CD14-positive monocyte (primary cell): ENCODE data around the gene SMARCC1. TPM values are rescaled to one million over a fixed set of nuclear protein-coding genes. Genes with fewer than 3 reads are reported as not detected.

Source experiments
- DNase-seq, 3 donors: peaks; one replicate each; pipeline ENCODE4 v3.0.0-alpha.2; 2011 to 2022
- H2AFZ ChIP-seq: 2 replicates; pipeline ENCODE4 v1.6.0; 2012; ENCODE audit warnings: mild to moderate bottlenecking, low read depth, low read length, inconsistent platforms; ENCODE audit not compliant: insufficient read depth, poor library complexity, severe bottlenecking
- H3K27ac ChIP-seq, 2 donors: 1 replicate in 1 of 2; 2 replicates in 1 of 2; pipeline ENCODE4 v1.5.1; 2012 to 2013; ENCODE audit warnings: low read length in 2 of 2, control low read depth in 1 of 2, inconsistent platforms in 1 of 2, low read depth in 1 of 2, mild to moderate bottlenecking in 1 of 2
- H3K27me3 ChIP-seq, 2 donors: one replicate each; pipeline versions ENCODE4 v1.6.0 to v1.6.1; 2011 to 2013; ENCODE audit warnings: low read length in 2 of 2; ENCODE audit not compliant: control insufficient read depth in 2 of 2, insufficient read depth in 2 of 2
- H3K36me3 ChIP-seq, 2 donors: replicated peaks in 1 of 2; 1 replicate in 1 of 2; 2 replicates in 1 of 2; pipeline versions ENCODE4 v1.5.1 to v1.6.1; 2012 to 2013; ENCODE audit warnings: low read length in 2 of 2, control low read depth in 1 of 2, inconsistent platforms in 1 of 2, mild to moderate bottlenecking in 1 of 2; ENCODE audit not compliant: insufficient read depth in 2 of 2, control insufficient read depth in 1 of 2
- H3K4me1 ChIP-seq, 2 donors: 1 replicate in 1 of 2; 2 replicates in 1 of 2; pipeline versions ENCODE4 v1.5.1 to v1.6.1; 2012 to 2013; ENCODE audit warnings: low read length in 2 of 2, control low read depth in 1 of 2, inconsistent platforms in 1 of 2, mild to moderate bottlenecking in 1 of 2, moderate library complexity in 1 of 2; ENCODE audit not compliant: insufficient read depth in 2 of 2, control insufficient read depth in 1 of 2
- H3K4me2 ChIP-seq: replicated peaks from 2 replicates; pipeline ENCODE3; 2012; ENCODE audit warnings: low read length, moderate library complexity, mild to moderate bottlenecking; ENCODE audit not compliant: poor library complexity, severe bottlenecking; ENCODE audit errors: extremely low read depth
- H3K4me3 ChIP-seq, 3 experiments: fragments of 200-600 bp in 1 of 3; sonication (generic) in 1 of 3; replicated peaks in 1 of 3; 1 replicate in 2 of 3; 2 replicates in 1 of 3; pipeline ENCODE4 v1.5.1; 2011 to 2013; ENCODE audit warnings: low read length in 3 of 3, mild to moderate bottlenecking in 3 of 3, control low read depth in 2 of 3, low read depth in 2 of 3, inconsistent platforms in 1 of 3, moderate library complexity in 1 of 3
- H3K79me2 ChIP-seq: 2 replicates; pipeline ENCODE4 v1.6.0; 2012; ENCODE audit warnings: mild to moderate bottlenecking, control low read depth, inconsistent platforms, low read length, moderate library complexity; ENCODE audit not compliant: insufficient read depth
- H3K9ac ChIP-seq: 2 replicates; pipeline ENCODE4 v1.6.0; 2017; ENCODE audit warnings: low read length, mild to moderate bottlenecking; ENCODE audit not compliant: insufficient read depth, poor library complexity, severe bottlenecking
- H3K9me3 ChIP-seq, 2 donors: replicated peaks in 1 of 2; 1 replicate in 1 of 2; 2 replicates in 1 of 2; pipeline versions ENCODE4 v1.5.1 to v1.6.1; 2012 to 2013; ENCODE audit warnings: low read length in 2 of 2, control low read depth in 1 of 2; ENCODE audit not compliant: control insufficient read depth in 1 of 2, insufficient read depth in 1 of 2
- H4K20me1 ChIP-seq: 2 replicates; pipeline ENCODE4 v1.6.0; 2012; ENCODE audit warnings: mild to moderate bottlenecking, low read length, control low read depth, moderate library complexity; ENCODE audit not compliant: insufficient read depth
- H3K27ac Mint-ChIP-seq, 7 donors: one replicate each; pipeline ENCODE4 v1.8.0; 2020; ENCODE audit warnings: mild to moderate bottlenecking in 7 of 7, mixed read lengths in 7 of 7, moderate library complexity in 6 of 7, inconsistent platforms in 2 of 7
- H3K27me3 Mint-ChIP-seq, 3 donors: one replicate each; pipeline ENCODE4 v1.8.0; 2021 to 2022; ENCODE audit warnings: low read depth in 3 of 3, mild to moderate bottlenecking in 3 of 3, mixed read lengths in 3 of 3, moderate library complexity in 3 of 3, inconsistent platforms in 1 of 3
- H3K36me3 Mint-ChIP-seq, 2 donors: one replicate each; pipeline ENCODE4 v1.8.0; 2020; ENCODE audit warnings: mixed read lengths in 2 of 2, inconsistent platforms in 1 of 2, mild to moderate bottlenecking in 1 of 2
- H3K4me1 Mint-ChIP-seq: one replicate; pipeline ENCODE4 v1.8.0; 2020; ENCODE audit warnings: mild to moderate bottlenecking, mixed read lengths
- H3K4me3 Mint-ChIP-seq, 2 donors: one replicate each; pipeline ENCODE4 v1.8.0; 2020; ENCODE audit warnings: mild to moderate bottlenecking in 2 of 2, mixed read lengths in 2 of 2, moderate library complexity in 1 of 2
- H3K9me3 Mint-ChIP-seq, 7 donors: one replicate each; pipeline ENCODE4 v1.8.0; 2020 to 2022; ENCODE audit warnings: mixed read lengths in 7 of 7, mild to moderate bottlenecking in 6 of 7, moderate library complexity in 6 of 7, inconsistent platforms in 2 of 7
- WGBS: methylation state at CpG from one replicate; pipeline ENCODE4 v1.1.5; 2013; ENCODE audit warnings: missing lambda C conversion rate; ENCODE audit not compliant: insufficient coverage; 5-methylcytosine and 5-hydroxymethylcytosine counted together
- intact Hi-C, 2 donors: fragments of 100-400 bp; cut with micrococcal nuclease; formaldehyde crosslinking; loops; one replicate each; pipeline versions ENCODE4 v1.15.0 to v1.15.1; 2023
- polyA plus RNA-seq, 3 donors: library from polyadenylated mRNA; depleted of rRNA in 1 of 3; unstranded in 2 of 3; stranded (reverse) in 1 of 3; fragments of 300-500 nt in 2 of 3; fragments of >200 nt in 1 of 3; fragmentation: Illumina TruSeq in 2 of 3; gene quantifications; 1 replicate in 2 of 3; 2 replicates in 1 of 3; pipeline ENCODE4 v1.2.3, GENCODE V29; 2012 to 2021
- TF ChIP-seq, protein P1 (sequence below): fragments of 200-600 bp; IDR thresholded peaks from one replicate; pipeline ENCODE4 v1.8.0; 2022; ENCODE audit warnings: antibody characterized with exemption, mild to moderate bottlenecking

The SMARCC1 gene
- polyA plus RNA-seq, 3 donors = 8.8 to 33.5 (median 20.5) TPM

DNA sequence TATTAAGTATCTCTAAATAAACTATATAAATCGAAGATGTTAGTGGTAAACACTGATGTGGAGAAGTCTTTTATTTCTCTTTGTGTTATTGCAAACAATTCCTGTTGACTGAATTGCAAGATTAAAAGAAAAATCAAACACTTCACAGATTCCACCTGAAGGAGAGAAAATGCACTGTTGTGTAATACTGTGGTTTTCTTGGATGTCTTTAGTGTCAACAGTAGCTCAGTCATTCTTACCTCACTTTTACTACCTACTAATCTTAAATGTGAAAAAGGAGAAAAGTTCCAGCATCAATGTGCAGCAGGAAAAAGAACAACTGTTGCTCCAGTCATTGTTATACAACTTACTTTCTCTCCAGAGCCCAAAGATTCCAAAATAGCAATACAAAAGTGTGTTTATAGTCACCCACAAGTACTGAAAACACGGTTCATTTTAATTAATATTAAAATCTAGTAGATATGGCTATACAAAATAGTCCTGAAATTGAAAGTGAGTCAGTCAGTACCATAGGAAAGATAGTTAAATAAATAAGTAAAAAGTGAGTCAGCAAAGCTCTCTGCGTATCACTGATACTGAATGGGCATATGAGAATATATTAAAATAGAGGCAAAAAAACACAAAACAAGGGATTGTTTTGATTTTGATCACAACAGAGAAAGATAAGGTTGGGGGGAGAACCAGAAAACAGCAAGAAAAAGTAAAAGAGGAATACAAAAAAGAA, 112.5 kb downstream of the SMARCC1 start:
- no peak overlapping the region for H3K27ac ChIP-seq
- H3K4me2 ChIP-seq = no peak overlapping the region
- no peak overlapping the region for H3K9ac ChIP-seq
- Mint-ChIP-seq H3K27me3 (peaks cover 0 to 1% (median 0%) of the 10 kb centered on the region in 3 donors), H3K36me3 (peaks cover 54 to 74% of the 10 kb centered on the region in 2 donors), H3K27ac (no peak overlapping the region), H3K9me3 (no peaks in the 10 kb centered on the region), H3K4me3 (no peak overlapping the region), H3K4me1 (peaks cover 5% of the 10 kb centered on the region)
- H3K27me3 ChIP-seq = no peaks in the 10 kb centered on the region
- H2AFZ ChIP-seq = no peak overlapping the region
- peaks cover 0 to 5% of the 10 kb centered on the region in 2 donors for H3K4me1 ChIP-seq
- WGBS = no CpG with 5 or more reads among the region's 3 CpGs
- DNase-seq = no peak
- no peak overlapping the region for H3K4me3 ChIP-seq
- H4K20me1 ChIP-seq = no peaks in the 10 kb centered on the region
- intact Hi-C loops = no loop called here
- H3K79me2 ChIP-seq = no peaks in the 10 kb centered on the region
- peaks cover 54 to 70% of the 10 kb centered on the region in 2 donors for H3K36me3 ChIP-seq
- TF ChIP-seq, protein P1, sequence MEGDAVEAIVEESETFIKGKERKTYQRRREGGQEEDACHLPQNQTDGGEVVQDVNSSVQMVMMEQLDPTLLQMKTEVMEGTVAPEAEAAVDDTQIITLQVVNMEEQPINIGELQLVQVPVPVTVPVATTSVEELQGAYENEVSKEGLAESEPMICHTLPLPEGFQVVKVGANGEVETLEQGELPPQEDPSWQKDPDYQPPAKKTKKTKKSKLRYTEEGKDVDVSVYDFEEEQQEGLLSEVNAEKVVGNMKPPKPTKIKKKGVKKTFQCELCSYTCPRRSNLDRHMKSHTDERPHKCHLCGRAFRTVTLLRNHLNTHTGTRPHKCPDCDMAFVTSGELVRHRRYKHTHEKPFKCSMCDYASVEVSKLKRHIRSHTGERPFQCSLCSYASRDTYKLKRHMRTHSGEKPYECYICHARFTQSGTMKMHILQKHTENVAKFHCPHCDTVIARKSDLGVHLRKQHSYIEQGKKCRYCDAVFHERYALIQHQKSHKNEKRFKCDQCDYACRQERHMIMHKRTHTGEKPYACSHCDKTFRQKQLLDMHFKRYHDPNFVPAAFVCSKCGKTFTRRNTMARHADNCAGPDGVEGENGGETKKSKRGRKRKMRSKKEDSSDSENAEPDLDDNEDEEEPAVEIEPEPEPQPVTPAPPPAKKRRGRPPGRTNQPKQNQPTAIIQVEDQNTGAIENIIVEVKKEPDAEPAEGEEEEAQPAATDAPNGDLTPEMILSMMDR = no peak
- no peaks in the 10 kb centered on the region for H3K9me3 ChIP-seq

DNA sequence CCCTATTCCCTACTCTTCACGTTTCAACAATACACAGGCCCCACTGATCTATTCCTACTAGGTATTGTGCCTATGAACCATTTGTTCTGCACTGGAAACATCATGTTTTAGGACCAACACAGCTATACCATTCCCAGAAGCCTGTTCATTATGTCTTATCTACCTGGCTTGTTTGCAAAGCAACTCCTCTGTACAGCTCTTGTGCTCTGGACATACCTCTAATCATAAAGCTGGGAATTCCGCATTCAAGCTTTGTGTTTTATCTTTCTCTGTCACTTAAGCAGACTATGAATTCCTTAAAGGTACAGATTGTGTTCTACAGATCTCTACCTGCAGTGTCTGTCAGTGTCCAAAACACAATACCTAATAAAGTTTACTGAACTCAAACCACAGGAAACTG, 115.6 kb downstream of the SMARCC1 start:
- TF ChIP-seq, protein P1 = no peak
- peaks cover 48 to 55% of the 10 kb centered on the region in 2 donors for H3K36me3 ChIP-seq
- H3K27me3 Mint-ChIP-seq = peaks cover 0 to 1% (median 0%) of the 10 kb centered on the region in 3 donors
- 100% methylated on average over 1 of the region's 2 CpGs for WGBS
- peaks cover 0 to 6% (median 0%) of the 10 kb centered on the region in 7 donors for H3K9me3 Mint-ChIP-seq
- H3K9me3 ChIP-seq = no peaks in the 10 kb centered on the region
- H3K4me1 ChIP-seq = peaks cover 0 to 5% of the 10 kb centered on the region in 2 donors
- H3K9ac ChIP-seq = no peak overlapping the region
- no peaks in the 10 kb centered on the region for H3K27me3 ChIP-seq
- no peak overlapping the region for H3K4me2 ChIP-seq
- no peaks in the 10 kb centered on the region for H4K20me1 ChIP-seq
- no peak overlapping the region for H3K27ac ChIP-seq
- no peak overlapping the region for H3K4me3 Mint-ChIP-seq
- H3K36me3 Mint-ChIP-seq = peaks cover 45 to 66% of the 10 kb centered on the region in 2 donors
- intact Hi-C loops = no loop called here
- no peak overlapping the region for H2AFZ ChIP-seq
- no peak for DNase-seq
- no peak overlapping the region for H3K27ac Mint-ChIP-seq
- H3K79me2 ChIP-seq = no peaks in the 10 kb centered on the region
- no peak overlapping the region for H3K4me3 ChIP-seq
- H3K4me1 Mint-ChIP-seq = peaks cover 9% of the 10 kb centered on the region
